Measurements from ENCODE around the gene OR2T27.
"Not testable (repeated sequence)": the region's sequence is repeated elsewhere in the genome, so short reads cannot be mapped to it uniquely, and the experiment has no call there.

Gene OR2T27

GRCh38 chr1:248641583-248641982, 13.7 kb downstream of the OR2T27 start:
- in situ Hi-C loops (cut with MboI; ENCODE audit: low sequenced_read_pairs) = not testable (repeated sequence)

GRCh38 chr1:248640906-248641305, 14.4 kb downstream of the OR2T27 start:
- in situ Hi-C loops (cut with MboI; ENCODE audit: low sequenced_read_pairs) = not testable (repeated sequence)

- in situ Hi-C loops (cut with MboI; ENCODE audit: low sequenced_read_pairs) = not testable (repeated sequence)
Observed at GRCh38 chr1:248639652-248640051, 15.7 kb downstream of the OR2T27 start.

- in situ Hi-C loops (cut with MboI; ENCODE audit: low sequenced_read_pairs) = not testable (repeated sequence)
Observed at GRCh38 chr1:248636612-248637011, 18.7 kb downstream of the OR2T27 start.

- in situ Hi-C loops (cut with MboI; ENCODE audit: low sequenced_read_pairs) = not testable (repeated sequence)
Observed at GRCh38 chr1:248634991-248635390, 20.3 kb downstream of the OR2T27 start, which contains the start of gene OR2T11. TSS of gene OR2T11 (minus strand) at chr1:248635091. CDS start at chr1:248627128, 7,963 bp downstream.

- in situ Hi-C loops (cut with MboI; ENCODE audit: low sequenced_read_pairs) = no loop called here
Observed at GRCh38 chr1:248631354-248632008, 23.8 kb downstream of the OR2T27 start.

- in situ Hi-C loops (cut with MboI; ENCODE audit: low sequenced_read_pairs) = no loop called here
Observed at GRCh38 chr1:248630551-248630950, 24.8 kb downstream of the OR2T27 start.

- in situ Hi-C loops (cut with MboI; ENCODE audit: low sequenced_read_pairs) = no loop called here
Observed at GRCh38 chr1:248627971-248628844, 27.1 kb downstream of the OR2T27 start.

- in situ Hi-C loops (cut with MboI; ENCODE audit: low sequenced_read_pairs) = no loop called here
Observed at GRCh38 chr1:248625971-248626370, 29.4 kb downstream of the OR2T27 start.

GRCh38 chr1:248625166-248625565, 30.2 kb downstream of the OR2T27 start:
- in situ Hi-C loops (cut with MboI; ENCODE audit: low sequenced_read_pairs) = no loop called here

GRCh38 chr1:248622570-248623001, 32.7 kb downstream of the OR2T27 start:
- in situ Hi-C loops (cut with MboI; ENCODE audit: low sequenced_read_pairs) = no loop called here

- in situ Hi-C loops (cut with MboI; ENCODE audit: low sequenced_read_pairs) = no loop called here
Observed at GRCh38 chr1:248621770-248622169, 33.6 kb downstream of the OR2T27 start.

GRCh38 chr1:248618878-248619277, 36.5 kb downstream of the OR2T27 start:
- in situ Hi-C loops (cut with MboI; ENCODE audit: low sequenced_read_pairs) = loop anchor here (5.0 kb wide), 1 partner anchor 48 kb away; no protein-coding TSS in a partner anchor

- in situ Hi-C loops (cut with MboI; ENCODE audit: low sequenced_read_pairs) = loop anchor here (5.0 kb wide), 1 partner anchor 49 kb away; no protein-coding TSS in a partner anchor
Observed at GRCh38 chr1:248618119-248618518, 37.2 kb downstream of the OR2T27 start.

- in situ Hi-C loops (cut with MboI; ENCODE audit: low sequenced_read_pairs) = no loop called here
Observed at GRCh38 chr1:248613742-248614141, 41.6 kb downstream of the OR2T27 start.

- in situ Hi-C loops (cut with MboI; ENCODE audit: low sequenced_read_pairs) = no loop called here
Observed at GRCh38 chr1:248611883-248612414, 43.4 kb downstream of the OR2T27 start.

GRCh38 chr1:248610301-248610700, 45.0 kb downstream of the OR2T27 start:
- in situ Hi-C loops (cut with MboI; ENCODE audit: low sequenced_read_pairs) = no loop called here

All from HL-60/S4 (cell line).